DMS53 treated with DMSO at 0.1 percent for 48 hours (cell line): ENCODE measurements around the gene RPL22L1.
"Not testable (repeated sequence)": the region's sequence is repeated elsewhere in the genome, so short reads cannot be mapped to it uniquely, and the experiment has no call there.

ENCODE experiments used
- DNase-seq: peaks from one replicate; lab custom pipeline; 2025; ENCODE audit not compliant: unreplicated experiment; lab: John Stamatoyannopoulos, UW

Gene RPL22L1

DNA sequence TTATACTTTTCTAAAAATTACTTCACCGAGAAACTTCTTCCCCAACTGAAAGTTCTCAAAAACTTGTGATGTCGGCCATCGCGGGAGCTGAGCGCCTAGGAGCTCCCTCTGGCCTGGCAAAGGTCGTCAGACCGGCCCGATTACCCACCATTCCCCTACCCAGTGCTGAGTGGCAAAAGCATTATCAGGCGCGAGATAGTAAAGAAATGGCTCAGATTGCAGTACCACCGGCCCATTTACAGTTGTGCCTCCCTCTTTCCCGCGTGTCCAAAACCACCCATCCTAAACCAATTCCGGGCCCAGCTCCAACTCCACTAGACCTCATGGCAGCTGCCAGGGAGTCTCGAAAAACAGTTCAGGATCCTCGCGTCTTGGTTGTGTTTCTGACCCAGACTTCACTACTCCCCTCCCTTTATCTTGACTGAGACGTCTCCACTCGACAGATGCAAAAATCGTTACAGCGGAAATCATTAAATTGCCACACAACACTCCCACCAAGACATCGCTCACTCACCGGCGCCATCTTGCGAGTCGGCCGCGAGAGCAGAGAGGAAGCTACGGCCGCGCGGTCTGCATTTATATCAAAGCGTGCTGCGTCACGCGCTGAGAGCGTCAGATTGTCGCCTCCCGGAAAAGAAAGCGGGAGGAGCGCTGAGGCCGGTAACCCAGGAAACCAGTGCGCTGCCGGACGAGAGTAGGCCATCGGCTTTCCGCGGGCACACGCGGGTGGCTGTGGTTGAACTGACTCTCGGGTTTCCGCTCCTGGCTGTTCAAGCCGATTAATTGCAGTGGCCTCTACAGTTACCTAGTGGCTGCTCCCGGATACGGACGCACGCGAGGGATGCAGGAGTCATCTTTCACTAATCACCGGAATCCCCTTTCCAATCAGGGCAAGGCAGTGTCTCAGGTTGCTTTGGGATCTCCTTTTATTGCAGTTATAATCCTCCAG, at the start of gene RPL22L1:
TSS of gene RPL22L1 (minus strand) at position 551 of the 949 bp plus-strand sequence. CDS start at position 523, 28 bp downstream.
- no peak for DNase-seq

DNA sequence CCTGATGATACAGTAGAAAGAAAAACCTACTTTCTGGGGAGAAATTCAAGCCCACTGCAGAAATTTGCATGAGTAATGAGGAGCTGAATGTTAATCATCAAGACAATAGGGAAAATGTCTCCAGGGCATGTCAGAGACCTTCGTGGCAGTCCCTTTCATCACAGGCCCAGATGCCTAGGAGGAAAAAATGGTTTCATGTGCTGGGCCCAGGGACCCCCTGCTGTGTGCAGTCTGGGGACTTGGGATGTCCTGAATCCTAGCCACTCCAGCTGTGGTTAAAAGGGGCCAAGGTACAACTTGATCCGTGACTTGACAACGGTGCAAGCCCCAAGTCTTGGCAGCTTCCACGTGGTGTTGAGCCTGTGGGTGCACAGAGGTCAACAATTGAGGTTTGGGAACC, 48.7 kb upstream of the RPL22L1 start:
- DNase-seq = no peak

DNA sequence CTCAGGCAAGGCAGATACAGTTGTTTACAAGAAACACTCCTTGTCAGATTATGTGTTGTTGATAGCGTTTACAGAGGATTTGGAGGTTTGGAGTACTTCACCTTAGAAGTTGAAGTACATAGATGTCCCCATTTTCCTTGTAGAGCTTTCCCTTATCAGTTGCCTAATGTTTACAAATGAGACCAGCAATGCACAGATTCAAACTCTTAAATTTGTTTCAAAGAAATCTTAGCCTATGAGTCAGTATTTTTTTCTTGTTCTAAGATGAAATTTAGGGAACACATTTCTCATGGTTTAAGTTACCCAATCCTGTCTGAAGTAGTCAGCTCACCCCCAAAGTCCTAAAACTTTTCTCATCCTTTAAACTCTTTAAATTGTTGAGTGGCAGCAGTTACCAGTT, 44.7 kb upstream of the RPL22L1 start:
- DNase-seq = no peak

- no peak for DNase-seq
Observed at GRCh38 chr3:170914212-170914611, 44.2 kb upstream of the RPL22L1 start.

- no peak for DNase-seq
Observed at GRCh38 chr3:170911051-170911450, 41.1 kb upstream of the RPL22L1 start.

- no peak for DNase-seq
Observed at GRCh38 chr3:170910542-170910941, 40.5 kb upstream of the RPL22L1 start.

DNA sequence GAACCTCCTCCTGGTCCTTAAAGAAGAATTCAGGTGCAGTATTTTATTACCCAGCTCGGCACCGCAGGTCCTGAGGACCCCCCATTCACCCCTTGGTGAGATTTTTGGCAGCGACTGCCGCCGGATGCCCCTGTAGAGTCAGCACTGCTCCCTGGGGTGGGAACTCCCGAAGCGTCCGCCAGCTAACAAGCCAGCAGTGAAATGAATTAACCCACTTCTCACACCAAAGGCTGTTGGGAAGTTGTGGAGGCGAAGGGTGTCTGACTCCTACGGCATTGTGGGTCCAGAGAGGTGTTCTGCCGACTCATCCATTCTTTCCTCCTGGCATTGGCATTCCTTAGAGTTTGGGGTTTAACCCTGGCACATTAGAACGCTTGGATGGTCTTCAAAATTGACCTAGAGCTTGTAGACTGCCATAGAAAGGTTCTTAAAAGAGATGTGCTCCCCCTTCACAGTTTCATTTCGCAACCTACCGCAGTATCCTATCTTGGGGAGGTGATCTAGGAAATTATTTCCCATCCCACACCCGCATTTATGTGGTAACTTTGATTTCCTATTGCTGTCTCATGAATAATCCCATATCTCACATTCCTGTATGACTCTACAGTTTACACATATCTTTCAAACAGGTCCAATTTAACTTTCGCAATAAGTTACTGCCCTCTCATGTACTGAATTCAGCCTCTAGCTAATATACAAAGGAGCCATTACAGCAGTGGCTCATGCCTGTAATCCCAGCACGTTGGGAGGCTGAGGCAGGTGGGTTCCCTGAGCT, 39.3 kb upstream of the RPL22L1 start:
- DNase-seq = no peak

- DNase-seq = no peak
Observed at GRCh38 chr3:170908235-170909116, 38.5 kb upstream of the RPL22L1 start, which contains the start of gene EIF5A2. EIF5A2 (minus strand) TSS chr3:170908637; CDS start chr3:170907806, 831 bp downstream.

DNA sequence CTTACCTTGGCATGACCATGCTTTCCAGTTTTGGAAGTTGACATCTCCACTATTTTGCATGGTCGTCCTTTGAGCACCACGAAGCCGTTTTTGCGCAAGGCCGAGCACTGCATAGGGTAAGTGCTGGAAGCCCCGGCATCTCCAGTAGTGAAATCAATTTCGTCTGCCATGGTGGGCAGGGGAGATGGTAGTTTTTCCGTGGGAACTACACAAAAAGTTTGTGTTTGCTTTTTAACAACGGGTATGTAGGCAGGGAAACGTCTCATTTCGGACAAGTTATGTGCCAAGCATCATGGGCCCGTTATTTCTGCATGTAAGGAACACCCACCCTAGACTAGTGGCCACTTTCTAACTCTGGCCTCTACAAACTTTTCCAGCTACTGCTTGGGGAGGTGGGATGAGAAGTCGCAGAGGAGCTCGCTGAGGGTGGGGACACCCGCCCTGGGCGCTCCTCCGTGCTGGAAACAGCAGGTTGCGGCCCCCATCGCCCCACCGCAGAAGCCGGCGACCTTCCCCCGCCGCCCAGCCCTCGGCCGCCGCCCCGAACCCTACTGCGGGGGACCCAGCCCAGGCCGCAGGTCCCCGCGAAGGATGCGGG, 37.7 kb upstream of the RPL22L1 start:
- no peak for DNase-seq

- no peak for DNase-seq
Observed at GRCh38 chr3:170905862-170906261, 35.9 kb upstream of the RPL22L1 start.

GRCh38 chr3:170903123-170903522, 33.1 kb upstream of the RPL22L1 start:
- no peak for DNase-seq

DNA sequence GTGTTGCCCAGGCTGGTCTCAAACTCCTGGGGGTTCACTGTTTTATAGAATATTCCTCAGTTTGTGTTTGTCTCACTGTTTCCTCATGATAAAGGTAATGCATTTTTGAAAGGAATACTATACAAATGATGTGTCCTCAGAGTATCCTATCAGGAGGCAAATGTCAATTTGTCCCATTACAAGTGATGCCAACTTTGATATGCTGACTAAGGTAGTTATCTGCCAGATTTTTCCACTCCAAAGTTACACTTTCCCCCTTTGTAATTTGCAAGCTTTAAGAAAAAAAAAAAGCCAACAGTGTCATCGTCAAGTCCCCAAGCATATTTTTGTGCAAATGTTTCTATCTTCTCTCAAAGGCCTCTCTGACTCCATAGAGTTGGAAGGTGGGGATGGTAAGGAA, 29.5 kb upstream of the RPL22L1 start:
- no peak for DNase-seq

DNA sequence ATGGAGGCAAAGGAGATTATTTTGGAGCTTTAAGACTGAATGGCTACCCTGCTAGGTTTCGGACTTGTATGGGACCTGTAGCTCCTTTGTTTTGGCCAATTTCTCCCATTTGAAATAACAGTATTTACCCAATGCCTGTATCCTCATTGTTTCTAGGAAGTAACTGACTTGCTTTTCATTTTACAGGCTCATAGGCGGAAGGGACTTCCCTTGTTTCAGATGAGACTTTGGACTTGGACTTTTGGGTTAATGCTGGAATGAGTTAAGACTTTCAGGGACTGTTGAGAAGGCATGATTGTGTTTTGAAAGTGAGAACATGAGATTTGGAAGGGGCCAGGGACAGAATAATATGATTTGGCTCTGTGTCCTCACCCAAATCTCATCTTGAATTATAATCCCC, 28.0 kb upstream of the RPL22L1 start:
- DNase-seq = no peak

DNA sequence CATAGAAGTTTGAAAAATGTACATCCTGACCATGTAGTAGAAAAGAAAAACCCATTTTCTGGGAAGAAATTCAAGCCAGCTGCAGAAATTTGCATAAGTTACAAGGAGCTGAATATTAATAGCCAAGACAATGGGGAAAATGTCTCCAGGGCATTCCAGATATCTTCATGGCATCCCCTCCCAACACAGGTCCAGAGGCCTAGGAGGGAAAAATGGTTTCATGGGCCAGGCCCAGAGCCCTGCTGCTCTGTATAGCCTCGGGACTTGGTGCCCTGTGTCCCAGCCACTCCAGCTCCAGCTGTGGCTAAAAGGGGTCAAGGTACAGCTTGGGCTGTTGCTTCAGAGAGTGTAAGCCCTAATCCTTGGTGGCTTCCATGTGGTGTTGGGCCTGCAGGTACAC, 27.2 kb upstream of the RPL22L1 start:
- not testable (repeated sequence) for DNase-seq

DNA sequence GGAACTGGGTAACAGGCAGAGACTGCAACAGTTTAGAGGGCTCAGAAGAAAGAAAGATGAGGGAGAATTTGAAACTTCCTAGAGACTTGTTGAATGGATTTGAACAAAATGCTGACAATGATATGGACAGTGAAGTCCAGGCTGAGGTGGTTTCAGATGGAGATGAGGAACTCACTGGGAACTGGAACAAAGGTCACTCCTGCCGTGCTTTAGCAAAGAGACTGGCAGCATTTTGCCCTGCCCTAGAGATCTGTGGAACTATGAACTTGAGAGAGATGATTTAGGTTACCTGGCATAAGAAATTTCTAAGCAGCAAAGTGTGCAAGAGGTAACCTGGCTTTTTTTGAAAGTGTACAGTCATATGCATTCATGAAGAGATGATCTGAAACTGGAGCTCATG, 26.8 kb upstream of the RPL22L1 start:
- DNase-seq = no peak

DNA sequence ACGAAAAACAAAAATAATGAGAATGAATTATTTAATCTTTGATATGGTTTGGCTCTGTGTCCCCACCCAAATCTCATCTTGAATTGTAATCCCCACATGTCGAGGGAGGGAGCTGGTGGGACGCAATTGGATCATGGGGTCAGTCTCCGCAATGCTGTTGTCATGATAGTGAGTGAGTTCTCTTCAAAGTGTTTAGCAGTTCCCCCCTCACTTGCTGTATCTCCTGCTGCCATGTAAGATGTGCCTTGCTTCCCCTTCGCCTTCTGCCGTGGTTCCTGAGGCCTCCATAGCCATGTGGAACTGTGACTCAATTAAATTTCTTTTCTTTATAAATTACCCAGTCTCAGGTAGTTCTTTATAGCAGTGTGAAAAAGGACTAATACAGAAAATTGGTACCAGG, 26.3 kb upstream of the RPL22L1 start:
- DNase-seq = not testable (repeated sequence)

GRCh38 chr3:170893895-170894294, 23.9 kb upstream of the RPL22L1 start:
- no peak for DNase-seq

GRCh38 chr3:170889630-170890029, 19.6 kb upstream of the RPL22L1 start:
- no peak for DNase-seq

- DNase-seq = no peak
Observed at GRCh38 chr3:170889132-170889531, 19.1 kb upstream of the RPL22L1 start.

GRCh38 chr3:170884109-170884930, 14.3 kb upstream of the RPL22L1 start:
- DNase-seq = not testable (repeated sequence)
